Esophagus muscularis mucosa (tissue), 4 donors: ENCODE data around the gene OTUD4.

ENCODE experiments used
- CTCF ChIP-seq, 3 experiments: fragments of 200-600 bp in 2 of 3; fragments of 450-650 bp in 1 of 3; sonication (generic) in 2 of 3; IDR thresholded peaks; one replicate each; pipeline ENCODE4 v1.5.1; 2017 to 2019; ENCODE audit warnings: antibody characterized with exemption in 3 of 3, mild to moderate bottlenecking in 2 of 3, moderate library complexity in 1 of 3
- EP300 ChIP-seq: sonication (generic); formaldehyde crosslinking; IDR thresholded peaks from one replicate; pipeline ENCODE4 v1.6.1; 2017; ENCODE audit warnings: antibody characterized with exemption
- POLR2A ChIP-seq: fragments of 450-650 bp; IDR thresholded peaks from one replicate; pipeline ENCODE4 v1.6.1; 2017; ENCODE audit warnings: antibody characterized with exemption, moderate library complexity, mild to moderate bottlenecking, low read depth
- POLR2AphosphoS5 ChIP-seq, 2 donors: sonication (generic); formaldehyde crosslinking; IDR thresholded peaks; one replicate each; pipeline ENCODE4 v1.6.1; 2017; ENCODE audit warnings: antibody characterized with exemption in 2 of 2

GRCh38 chr4:145154573-145154972, 25.8 kb downstream of the OTUD4 start:
- TF ChIP-seq CTCF (IDR thresholded peaks at IDR 0.05) = peak; percentile 29 to 57 (median 49)
- TF ChIP-seq POLR2A = no peak
- no peak for TF ChIP-seq EP300
- no peak for TF ChIP-seq POLR2AphosphoS5 (IDR thresholded peaks at IDR 0.05)
